H1 (cell line): Measurements from ENCODE around the gene TAF4. TPM values are rescaled to one million over a fixed set of nuclear protein-coding genes. Genes with fewer than 3 reads are reported as not detected.

Experiments used
- CTCF ChIA-PET: fragments of 300-600 bp; sonication (Branson Sonifier 250); formaldehyde crosslinking; loops from one replicate; lab custom pipeline; 2021; ENCODE audit not compliant: partially characterized antibody; lab: Charles Lee
- POLR2A ChIA-PET: fragments of 300-600 bp; sonication (Branson Sonifier 250); formaldehyde crosslinking; loops from one replicate; lab custom pipeline; 2021; ENCODE audit warnings: inconsistent platforms; ENCODE audit not compliant: partially characterized antibody; lab: Charles Lee
- DNase-seq, 2 experiments: peaks; one replicate each; pipeline versions ENCODE4 v3.0.0 to v3.0.0-alpha.2; 2010 to 2022; ENCODE audit warnings: low spot score in 2 of 2, low read depth in 1 of 2, mixed read lengths in 1 of 2
- FAIRE-seq: peaks from 2 replicates; lab custom pipeline; 2011; peaks lifted over from hg19 to GRCh38; lab: Jason Lieb, UNC
- H2AFZ ChIP-seq: 2 replicates; pipeline ENCODE4 v1.8.1; 2012; ENCODE audit warnings: low read length, inconsistent platforms
- H2AK5ac ChIP-seq: 2 replicates; pipeline ENCODE4 v1.6.1; 2013; ENCODE audit warnings: low read depth, low read length
- H2BK120ac ChIP-seq: replicated peaks from 2 replicates; pipeline ENCODE3; 2013; ENCODE audit warnings: low read depth, low read length, inconsistent platforms
- H2BK12ac ChIP-seq: 2 replicates; pipeline ENCODE4 v1.6.1; 2013; ENCODE audit warnings: low read depth, low read length
- H2BK15ac ChIP-seq: 2 replicates; pipeline ENCODE4 v1.6.1; 2013; ENCODE audit warnings: low read length
- H2BK20ac ChIP-seq: 2 replicates; pipeline ENCODE4 v1.6.1; 2013; ENCODE audit warnings: low read length
- H2BK5ac ChIP-seq: 2 replicates; pipeline ENCODE4 v1.6.1; 2013; ENCODE audit warnings: low read depth, low read length
- H3K14ac ChIP-seq: 2 replicates; pipeline ENCODE4 v1.6.1; 2013; ENCODE audit warnings: inconsistent platforms; ENCODE audit not compliant: insufficient read length
- H3K18ac ChIP-seq: 2 replicates; pipeline ENCODE4 v1.6.1; 2013; ENCODE audit warnings: low read length; ENCODE audit errors: extremely low read depth
- H3K23ac ChIP-seq: 2 replicates; pipeline ENCODE4 v1.6.1; 2013; ENCODE audit warnings: inconsistent platforms; ENCODE audit not compliant: insufficient read length
- H3K23me2 ChIP-seq: 2 replicates; pipeline ENCODE4 v1.6.1; 2013; ENCODE audit warnings: low read depth, low read length
- H3K27ac ChIP-seq: 2 replicates; pipeline ENCODE4 v1.6.1; 2011; ENCODE audit warnings: low read depth, low read length, inconsistent platforms
- H3K27me3 ChIP-seq, 4 experiments: replicated peaks in 1 of 4; 1 replicate in 1 of 4; 2 replicates in 3 of 4; pipeline versions ENCODE4 v1.6.1 to v1.8.1; 2011 to 2013; ENCODE audit warnings: low read length in 3 of 4, mild to moderate bottlenecking in 3 of 4, inconsistent platforms in 2 of 4, mixed read lengths in 2 of 4, moderate library complexity in 1 of 4; ENCODE audit not compliant: control insufficient read depth in 3 of 4, insufficient read depth in 3 of 4; ENCODE audit errors: extremely low read depth in 1 of 4
- H3K36me3 ChIP-seq, 4 experiments: 2 replicates each; pipeline versions ENCODE4 v1.6.1 to v1.8.1; 2011 to 2013; ENCODE audit warnings: mild to moderate bottlenecking in 4 of 4, low read length in 3 of 4, moderate library complexity in 2 of 4, control low read depth in 1 of 4, inconsistent platforms in 1 of 4; ENCODE audit not compliant: insufficient read depth in 4 of 4, control insufficient read depth in 2 of 4
- H3K4ac ChIP-seq: replicated peaks from 2 replicates; pipeline ENCODE3; 2013; ENCODE audit warnings: low read length, low read depth, mixed read lengths, inconsistent platforms; ENCODE audit not compliant: insufficient read length
- H3K4me1 ChIP-seq, 4 experiments: replicated peaks in 1 of 4; 1 replicate in 1 of 4; 2 replicates in 3 of 4; pipeline versions ENCODE4 v1.6.1 to v1.8.1; 2011 to 2013; ENCODE audit warnings: low read length in 3 of 4, inconsistent platforms in 2 of 4, mixed read lengths in 1 of 4; ENCODE audit not compliant: insufficient read depth in 4 of 4, control insufficient read depth in 3 of 4
- H3K4me2 ChIP-seq, 2 experiments: 2 replicates each; pipeline versions ENCODE4 v1.6.1 to v1.8.1; 2011 to 2013; ENCODE audit warnings: low read depth in 2 of 2, low read length in 2 of 2, control low read depth in 1 of 2, inconsistent platforms in 1 of 2, mild to moderate bottlenecking in 1 of 2; ENCODE audit not compliant: insufficient read depth in 1 of 2
- H3K4me3 ChIP-seq, 4 experiments: fragments of 200-600, 300-600 bp in 1 of 4; sonication (generic), shearing (Covaris generic), sonication (Bioruptor Twin) in 1 of 4; 2 replicates each; pipeline versions ENCODE4 v1.5.1 to v1.8.1; 2011 to 2016; ENCODE audit warnings: low read length in 4 of 4, low read depth in 3 of 4, control low read depth in 2 of 4, inconsistent platforms in 2 of 4, mild to moderate bottlenecking in 2 of 4, mixed read lengths in 1 of 4, moderate library complexity in 1 of 4; ENCODE audit not compliant: insufficient read depth in 2 of 4; ENCODE audit errors: extremely low read depth in 1 of 4
- H3K56ac ChIP-seq: replicated peaks from 2 replicates; pipeline ENCODE3; 2013; ENCODE audit warnings: low read depth, mild to moderate bottlenecking, mixed read lengths, low read length, inconsistent platforms; ENCODE audit not compliant: insufficient read length
- H3K79me1 ChIP-seq: 2 replicates; pipeline ENCODE4 v1.6.1; 2013; ENCODE audit warnings: low read depth, low read length, control low read depth
- H3K79me2 ChIP-seq, 2 experiments: 2 replicates each; pipeline versions ENCODE4 v1.6.1 to v1.8.1; 2012 to 2013; ENCODE audit warnings: low read length in 2 of 2, mild to moderate bottlenecking in 2 of 2, inconsistent platforms in 1 of 2; ENCODE audit not compliant: insufficient read depth in 2 of 2, control insufficient read depth in 1 of 2
- H3K9ac ChIP-seq, 4 experiments: replicated peaks in 1 of 4; 1 replicate in 1 of 4; 2 replicates in 3 of 4; pipeline versions ENCODE4 v1.6.1 to v1.8.1; 2011 to 2013; ENCODE audit warnings: low read depth in 3 of 4, low read length in 3 of 4, control low read depth in 2 of 4, mild to moderate bottlenecking in 2 of 4, moderate library complexity in 2 of 4, inconsistent platforms in 1 of 4; ENCODE audit errors: extremely low read depth in 1 of 4
- H3K9me3 ChIP-seq, 2 experiments: 2 replicates each; pipeline versions ENCODE4 v1.6.1 to v1.8.1; 2012 to 2013; ENCODE audit warnings: mild to moderate bottlenecking in 2 of 2, moderate library complexity in 2 of 2, control low read depth in 1 of 2, inconsistent platforms in 1 of 2, low read depth in 1 of 2, low read length in 1 of 2, mixed read lengths in 1 of 2; ENCODE audit not compliant: insufficient read depth in 2 of 2
- H4K20me1 ChIP-seq, 2 experiments: replicated peaks in 1 of 2; 2 replicates each; pipeline versions ENCODE3 to v1.8.1; 2011 to 2013; ENCODE audit warnings: inconsistent platforms in 2 of 2, low read length in 2 of 2, mild to moderate bottlenecking in 1 of 2; ENCODE audit not compliant: insufficient read depth in 2 of 2, control insufficient read depth in 1 of 2
- H4K5ac ChIP-seq: 2 replicates; pipeline ENCODE4 v1.6.1; 2013; ENCODE audit warnings: low read length, low read depth, mixed read lengths, inconsistent platforms; ENCODE audit not compliant: insufficient read length
- H4K8ac ChIP-seq: 2 replicates; pipeline ENCODE4 v1.8.0; 2013; ENCODE audit warnings: mild to moderate bottlenecking, moderate library complexity, low read length, inconsistent platforms; ENCODE audit not compliant: insufficient read depth; ENCODE audit errors: extremely low read depth
- H4K91ac ChIP-seq: replicated peaks from 2 replicates; pipeline ENCODE3; 2013; ENCODE audit warnings: low read length, mixed read lengths, inconsistent platforms; ENCODE audit not compliant: insufficient read length
- CBX5 ChIP-seq: fragments of 300-800, 300-1000 bp; sonication (generic); IDR thresholded peaks from 2 replicates; pipeline ENCODE4 v1.7.1; 2016; ENCODE audit warnings: antibody characterized with exemption, low read length, low read depth
- CHD2 ChIP-seq: IDR thresholded peaks from 2 replicates; pipeline ENCODE4 v1.6.1; 2012; ENCODE audit warnings: low read length, improper control_type of control experiment
- RBBP5 ChIP-seq: IDR thresholded peaks from 2 replicates; pipeline ENCODE4 v1.7.1; 2012; ENCODE audit warnings: low read depth, mild to moderate bottlenecking, inconsistent platforms, low read length, moderate library complexity, borderline replicate concordance
- SIRT6 ChIP-seq: IDR thresholded peaks from one replicate; pipeline ENCODE4 v1.7.1; 2012; ENCODE audit warnings: low read length, inconsistent platforms
- WGBS, 2 experiments: shearing (Covaris generic) in 1 of 2; methylation state at CpG; one replicate each; pipeline versions ENCODE4 v1.1.6 to v1.1.7; 2013 to 2015; ENCODE audit warnings: low lambda C conversion rate in 2 of 2, mixed read lengths in 2 of 2, inconsistent platforms in 1 of 2, low coverage in 1 of 2, missing lambda C conversion rate in 1 of 2; ENCODE audit not compliant: insufficient replicate concordance in 2 of 2, insufficient coverage in 1 of 2, insufficient read length in 1 of 2; ENCODE audit errors: extremely low coverage in 1 of 2, missing lambda C conversion rate in 1 of 2; 5-methylcytosine and 5-hydroxymethylcytosine counted together
- polyA plus RNA-seq, 7 experiments: library from polyadenylated mRNA; depleted of rRNA in 3 of 7; stranded (reverse) in 5 of 7; unstranded in 2 of 7; fragments of >200 nt in 5 of 7; fragments of 200-250 nt in 2 of 7; gene quantifications; 1 replicate in 5 of 7; 2 replicates in 1 of 7; 4 replicates in 1 of 7; pipeline versions ENCODE4 v1.2.1 to v1.2.3, GENCODE V29; 2011 to 2013; ENCODE audit warnings: missing spikeins in 2 of 7, mixed read lengths in 2 of 7
- total RNA-seq: library from RNA; stranded (reverse); fragmentation: NEBNext Ultra II Directional; extraction: Animal tissue kit (Norgen Biotek cat#: 25700); gene quantifications from 2 replicates; pipeline ENCODE4 v1.2.1, GENCODE V29; 2021

The TAF4 gene
- total and polyA plus RNA-seq, 2 of the 8 experiments (the other 6 are each of a cell fraction or from before 2014, with no cell fraction given): 16.0 to 30.1 TPM

DNA sequence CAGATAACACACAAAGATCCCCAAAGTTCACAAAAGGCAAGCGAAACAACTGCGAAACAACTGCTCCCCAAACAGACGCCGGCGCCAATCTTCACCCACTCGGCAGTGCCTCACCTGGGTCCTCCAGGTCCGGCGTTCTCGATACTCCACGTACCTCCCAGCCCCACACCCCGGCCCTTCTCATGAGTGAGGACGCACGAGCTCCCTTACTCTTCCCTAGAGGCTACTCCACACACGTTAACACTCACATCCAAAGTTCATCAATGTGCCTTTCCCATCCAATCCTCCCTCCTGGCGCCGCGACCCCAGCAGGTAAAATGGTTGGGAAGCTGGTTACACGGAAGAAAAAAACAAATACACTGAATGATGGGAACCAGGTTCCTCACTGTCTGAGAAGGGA lies 77.0 kb downstream of the TAF4 start:
- H3K14ac ChIP-seq: no peak overlapping the region
- no peak overlapping the region for H3K4me3 ChIP-seq
- no peak overlapping the region for H4K91ac ChIP-seq
- DNase-seq: no peak
- FAIRE-seq: no peak
- H3K36me3 ChIP-seq: peaks cover 4 to 30% (median 18%) of the 10 kb centered on the region in 4 experiments; a peak in 6 of 8 replicates
- H3K4ac ChIP-seq: no peak overlapping the region
- H3K4me1 ChIP-seq: no peaks in the 10 kb centered on the region; a peak in 1 of 7 replicates
- H3K27me3 ChIP-seq: no peaks in the 10 kb centered on the region; a peak in 1 of 7 replicates
- no peak overlapping the region for H2BK12ac ChIP-seq
- H3K9me3 ChIP-seq: peaks cover 0 to 2% of the 10 kb centered on the region in 2 experiments; a peak in 2 of 4 replicates
- H2AK5ac ChIP-seq: no peak overlapping the region
- no peak overlapping the region for H2BK20ac ChIP-seq
- TF ChIP-seq RBBP5 (no peak), CBX5 (no peak), CHD2 (no peak), SIRT6 (no peak)
- H4K5ac ChIP-seq: no peak overlapping the region
- H3K23me2 ChIP-seq: peaks cover 2% of the 10 kb centered on the region; the same call in 1 of the 2 replicates
- no peak overlapping the region for H3K23ac ChIP-seq
- H4K20me1 ChIP-seq: peaks cover 0 to 16% of the 10 kb centered on the region in 2 experiments
- no peak overlapping the region for H3K56ac ChIP-seq
- POLR2A ChIA-PET: no interaction called here
- CTCF ChIA-PET: no interaction called here
- H2BK15ac ChIP-seq: no peak overlapping the region
- no peak overlapping the region for H3K9ac ChIP-seq
- 92% methylated on average over 18 of the region's 18 CpGs; no CpG with 5 or more reads in 1 of the 2 experiments for WGBS, 2 experiments
- no peak overlapping the region for H2BK5ac ChIP-seq
- H3K18ac ChIP-seq: no peak overlapping the region
- no peak overlapping the region for H2AFZ ChIP-seq
- peaks cover 5% of the 10 kb centered on the region; the same call in 1 of the 2 replicates for H3K79me1 ChIP-seq
- H2BK120ac ChIP-seq: no peak overlapping the region
- H3K27ac ChIP-seq: no peak overlapping the region
- no peak overlapping the region for H4K8ac ChIP-seq
- peaks cover 0 to 2% of the 10 kb centered on the region in 2 experiments; a peak in 2 of 4 replicates for H3K79me2 ChIP-seq
- H3K4me2 ChIP-seq: no peak overlapping the region
